ENCODE measurements around the gene NKAIN4. TPM values are rescaled to one million over a fixed set of nuclear protein-coding genes. Genes with fewer than 3 reads are reported as not detected.
"Not testable (repeated sequence)": the region's sequence is repeated elsewhere in the genome, so short reads cannot be mapped to it uniquely, and the experiment has no call there.

The NKAIN4 gene
- total RNA-seq, 1 donor from 2014 or later, result not detected

- DNase-seq, result no peak
Observed at GRCh38 chr20:63235399-63235983, 18.8 kb downstream of the NKAIN4 start, which contains the start of gene BIRC7. Gene BIRC7, plus strand, starts transcription at chr20:63235905. Its CDS starts 192 bp downstream, at chr20:63236097.

GRCh38 chr20:63234693-63235398 lies 19.4 kb downstream of the NKAIN4 start:
- DNase-seq, result peak; percentile 27

GRCh38 chr20:63233924-63234323 lies 20.3 kb downstream of the NKAIN4 start:
- DNase-seq, result no peak

GRCh38 chr20:63233061-63233344 lies 21.3 kb downstream of the NKAIN4 start:
- no peak for DNase-seq

- peak; percentile 43 for DNase-seq
Observed at GRCh38 chr20:63232235-63233060, 21.8 kb downstream of the NKAIN4 start.

GRCh38 chr20:63230800-63231268 lies 23.4 kb downstream of the NKAIN4 start:
- peak; percentile 78 for DNase-seq

- no peak for DNase-seq
Observed at GRCh38 chr20:63228806-63229205, 25.5 kb downstream of the NKAIN4 start.

- no peak for DNase-seq
Observed at GRCh38 chr20:63227260-63227659, 27.0 kb downstream of the NKAIN4 start.

GRCh38 chr20:63226042-63226943 lies 28.0 kb downstream of the NKAIN4 start:
- no peak for DNase-seq

GRCh38 chr20:63225082-63225454 lies 29.2 kb downstream of the NKAIN4 start:
- no peak for DNase-seq

GRCh38 chr20:63224412-63225081 lies 29.7 kb downstream of the NKAIN4 start:
- peak; percentile 50 for DNase-seq

GRCh38 chr20:63223826-63224207 lies 30.4 kb downstream of the NKAIN4 start:
- DNase-seq, result no peak

GRCh38 chr20:63223121-63223825 lies 31.0 kb downstream of the NKAIN4 start:
- peak; percentile 67 for DNase-seq

- DNase-seq, result no peak
Observed at GRCh38 chr20:63222541-63222940, 31.7 kb downstream of the NKAIN4 start.

- not testable (repeated sequence) for DNase-seq
Observed at GRCh38 chr20:63221400-63222053, 32.7 kb downstream of the NKAIN4 start.

- no peak for DNase-seq
Observed at GRCh38 chr20:63220696-63221399, 33.4 kb downstream of the NKAIN4 start.

GRCh38 chr20:63219866-63220521 lies 34.3 kb downstream of the NKAIN4 start:
- no peak for DNase-seq

GRCh38 chr20:63219447-63219821 lies 34.8 kb downstream of the NKAIN4 start:
- no peak for DNase-seq

GRCh38 chr20:63218701-63219446 lies 35.4 kb downstream of the NKAIN4 start:
- DNase-seq, result no peak

Measured in dermis blood vessel endothelial cell (primary cell).